RCC 7860 (cell line): ENCODE measurements around the gene VKORC1L1.
"Not testable (repeated sequence)": the region's sequence is repeated elsewhere in the genome, so short reads cannot be mapped to it uniquely, and the experiment has no call there.

Experiments
- DNase-seq: peaks from one replicate; pipeline ENCODE4 v3.0.0-alpha.2; 2015; ENCODE audit warnings: low spot score
- FAIRE-seq: peaks from 2 replicates; lab custom pipeline; 2012; peaks lifted over from hg19 to GRCh38; lab: Jason Lieb, UNC

Gene VKORC1L1

GRCh38 chr7:65927489-65928448, 54.9 kb downstream of the VKORC1L1 start:
- FAIRE-seq (no peak), DNase-seq (no peak)

GRCh38 chr7:65931685-65932084, 58.8 kb downstream of the VKORC1L1 start:
- FAIRE-seq, result no peak
- DNase-seq, result no peak

- FAIRE-seq (no peak), DNase-seq (no peak)
These were observed 64.4 kb downstream of the VKORC1L1 start for GRCh38 chr7:65937296-65937695.

- FAIRE-seq (no peak), DNase-seq (no peak)
These were observed 65.5 kb downstream of the VKORC1L1 start for GRCh38 chr7:65938336-65938895.

- not testable (repeated sequence) for DNase-seq, FAIRE-seq
These were observed 72.9 kb downstream of the VKORC1L1 start for GRCh38 chr7:65945787-65946186.

- FAIRE-seq, result no peak
- no peak for DNase-seq
These were observed 74.0 kb downstream of the VKORC1L1 start for GRCh38 chr7:65946904-65947303.

GRCh38 chr7:65951837-65952578, 79.1 kb downstream of the VKORC1L1 start:
- DNase-seq, result no peak

GRCh38 chr7:65953001-65953720, 80.3 kb downstream of the VKORC1L1 start:
- DNase-seq, result no peak
- FAIRE-seq, result no peak

More at GRCh38 chr7:65951837-65952578, 79.1 kb downstream of the VKORC1L1 start:
- FAIRE-seq, result no peak

- DNase-seq (no peak), FAIRE-seq (no peak)
These were observed 81.1 kb downstream of the VKORC1L1 start for GRCh38 chr7:65953890-65954450.

GRCh38 chr7:65955718-65956117, 82.8 kb downstream of the VKORC1L1 start:
- DNase-seq, result no peak
- FAIRE-seq, result no peak

- FAIRE-seq (no peak), DNase-seq (no peak)
These were observed 87.6 kb downstream of the VKORC1L1 start for GRCh38 chr7:65960351-65961074.

GRCh38 chr7:65962033-65962432, 89.2 kb downstream of the VKORC1L1 start:
- DNase-seq, result no peak
- FAIRE-seq, result no peak

GRCh38 chr7:65964671-65965070, 91.8 kb downstream of the VKORC1L1 start:
- not testable (repeated sequence) for FAIRE-seq, DNase-seq

- no peak for FAIRE-seq
- no peak for DNase-seq
These were observed 93.3 kb downstream of the VKORC1L1 start for GRCh38 chr7:65966146-65966545.

- FAIRE-seq (no peak), DNase-seq (no peak)
These were observed 94.7 kb downstream of the VKORC1L1 start for GRCh38 chr7:65967361-65968155.

GRCh38 chr7:65968256-65969185, 95.6 kb downstream of the VKORC1L1 start:
- no peak for DNase-seq
- no peak for FAIRE-seq

- no peak for DNase-seq
- FAIRE-seq, result no peak
These were observed 98.1 kb downstream of the VKORC1L1 start for GRCh38 chr7:65971021-65971420.

GRCh38 chr7:65972976-65973375, 100.1 kb downstream of the VKORC1L1 start:
- FAIRE-seq (no peak), DNase-seq (no peak)
